Panc1 (cell line): ENCODE data around the gene HK1. TPM values are rescaled to one million over a fixed set of nuclear protein-coding genes. Genes with fewer than 3 reads are reported as not detected.

Experiments used
- ATAC-seq: fragments of 200-7000 bp; cut with Tn5 transposase; 2 replicates; pipeline ENCODE4 v1.9.1; 2020; ENCODE audit warnings: mild to moderate bottlenecking, moderate library complexity
- BruUV-seq: library from RNA; stranded (reverse); fragments of 400-500 nt; replicated peaks from 2 replicates; lab custom pipeline; 2021; lab: Mats Ljungman, UMichigan
- CTCF ChIA-PET: fragments of 300-600 bp; sonication (Branson Sonifier 250); formaldehyde crosslinking; loops from one replicate; lab custom pipeline; 2022; ENCODE audit warnings: antibody characterized with exemption; lab: Charles Lee
- POLR2A ChIA-PET: fragments of 300-600 bp; sonication (Branson Sonifier 250); formaldehyde crosslinking; loops from one replicate; lab custom pipeline; 2022; ENCODE audit warnings: antibody characterized with exemption; lab: Charles Lee
- DNase-seq: peaks from one replicate; pipeline ENCODE4 v3.0.0-alpha.2; 2010; ENCODE audit warnings: low read depth, low spot score
- H3K27ac ChIP-seq: 2 replicates; pipeline ENCODE4 v1.5.1; 2011; ENCODE audit warnings: mild to moderate bottlenecking, low read length, inconsistent platforms
- H3K27me3 ChIP-seq: fragments of 200-500 bp; sonication (Bioruptor generic); 2 replicates; pipeline ENCODE4 v1.6.0; 2014; ENCODE audit warnings: low read length, inconsistent platforms; ENCODE audit not compliant: control insufficient read depth, insufficient read depth
- H3K36me3 ChIP-seq: fragments of 200-500 bp; sonication (Bioruptor generic); 2 replicates; pipeline ENCODE4 v1.5.1; 2014; ENCODE audit warnings: inconsistent platforms, mild to moderate bottlenecking, low read length, moderate library complexity; ENCODE audit not compliant: control insufficient read depth, insufficient read depth
- H3K4me1 ChIP-seq: 2 replicates; pipeline ENCODE4 v1.5.1; 2011; ENCODE audit warnings: inconsistent platforms, mild to moderate bottlenecking, low read length, moderate library complexity; ENCODE audit not compliant: control insufficient read depth, insufficient read depth
- H3K4me3 ChIP-seq, 2 experiments: 2 replicates each; pipeline ENCODE4 v1.5.1; 2011 to 2012; ENCODE audit warnings: low read depth in 2 of 2, low read length in 2 of 2, mild to moderate bottlenecking in 2 of 2, inconsistent platforms in 1 of 2, moderate library complexity in 1 of 2
- H3K9me3 ChIP-seq: fragments of 200-500 bp; sonication (Bioruptor generic); 2 replicates; pipeline ENCODE4 v1.5.1; 2014; ENCODE audit warnings: low read depth, mild to moderate bottlenecking, inconsistent platforms, low read length, moderate library complexity; ENCODE audit not compliant: control insufficient read depth, insufficient read depth
- POLR2AphosphoS5 ChIP-seq: IDR thresholded peaks from 2 replicates; pipeline ENCODE4 v1.6.1; 2012; ENCODE audit warnings: mild to moderate bottlenecking, low read depth, low read length, moderate library complexity
- SIN3A ChIP-seq: IDR thresholded peaks from 2 replicates; pipeline ENCODE4 v1.6.1; 2012; ENCODE audit warnings: low read depth, mild to moderate bottlenecking, low read length, moderate library complexity, borderline replicate concordance; ENCODE audit not compliant: insufficient read depth
- TCF7L2 ChIP-seq: IDR thresholded peaks from 2 replicates; pipeline ENCODE4 v1.6.1; 2011; ENCODE audit warnings: mild to moderate bottlenecking, low read depth, low read length, inconsistent platforms
- in situ Hi-C: cut with HindIII; loops from 2 replicates; pipeline ENCODE4 v1.10.0; 2016; ENCODE audit warnings: low sequenced_read_pairs, low pct_unique_long_range_greater_than_20kb
- intact Hi-C: fragments of 100-400 bp; cut with micrococcal nuclease; formaldehyde crosslinking; loops from one replicate; pipeline ENCODE4 v1.10.0; 2022; ENCODE audit not compliant: unreplicated experiment
- total RNA-seq: library from RNA; stranded (reverse); gene quantifications from one replicate; pipeline ENCODE4 v1.2.1, GENCODE V29; 2021; ENCODE audit not compliant: unreplicated experiment
- TF ChIP-seq, protein P1 (sequence below): fragments of 450-650 bp; IDR thresholded peaks from 2 replicates; pipeline ENCODE4 v1.5.1; 2017; ENCODE audit warnings: mild to moderate bottlenecking
- TF ChIP-seq, protein P2 (sequence below), 2 experiments: IDR thresholded peaks; 2 replicates each; pipeline ENCODE4 v1.6.1; 2011 to 2012; ENCODE audit warnings: low read depth in 2 of 2, control low read depth in 1 of 2, low read length in 1 of 2, mild to moderate bottlenecking in 1 of 2, moderate library complexity in 1 of 2; ENCODE audit not compliant: insufficient read depth in 1 of 2

HK1 gene
- total RNA-seq, 1 experiment from 2014 or later, result 74.4 TPM

DNA sequence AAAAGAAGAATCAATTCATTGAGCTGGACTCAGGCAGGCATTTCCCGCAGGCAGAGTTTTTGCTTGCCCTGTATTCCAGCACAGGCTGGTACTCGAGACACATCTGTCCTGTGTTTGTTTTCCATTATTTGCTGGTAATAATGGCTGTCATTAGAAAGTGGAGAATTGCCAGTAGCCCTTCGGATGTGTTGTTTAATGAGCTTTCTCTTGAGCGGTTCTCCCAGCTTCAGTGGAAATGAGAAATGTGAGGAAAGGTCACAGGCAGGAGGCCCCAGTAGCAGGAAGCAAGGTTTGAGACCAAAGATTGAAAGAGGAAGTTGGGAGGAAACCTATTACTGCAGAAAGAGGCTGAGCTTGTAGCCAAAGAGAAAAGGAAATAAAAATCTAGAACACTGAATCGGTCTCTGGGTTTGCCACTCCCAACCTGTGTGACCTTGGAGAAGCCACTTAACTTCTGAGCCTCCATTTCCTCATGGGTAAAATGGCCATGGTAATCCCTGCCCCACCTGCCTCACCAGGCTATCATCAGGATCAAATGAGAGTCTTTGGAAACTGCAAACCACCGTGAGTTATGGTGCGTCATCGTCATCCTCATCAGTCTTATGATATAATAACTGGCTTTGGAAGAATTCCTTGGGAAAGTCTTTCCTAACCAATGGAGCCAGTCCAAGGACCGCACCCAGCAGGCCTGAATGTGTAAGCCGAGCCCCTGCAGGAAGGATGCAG is 70.7 kb downstream of the HK1 start:
- ATAC-seq (peak; percentile 24; the same call in 1 of the 2 replicates), DNase-seq (peak; percentile 52)
- intact Hi-C loops, result no loop called here

DNA sequence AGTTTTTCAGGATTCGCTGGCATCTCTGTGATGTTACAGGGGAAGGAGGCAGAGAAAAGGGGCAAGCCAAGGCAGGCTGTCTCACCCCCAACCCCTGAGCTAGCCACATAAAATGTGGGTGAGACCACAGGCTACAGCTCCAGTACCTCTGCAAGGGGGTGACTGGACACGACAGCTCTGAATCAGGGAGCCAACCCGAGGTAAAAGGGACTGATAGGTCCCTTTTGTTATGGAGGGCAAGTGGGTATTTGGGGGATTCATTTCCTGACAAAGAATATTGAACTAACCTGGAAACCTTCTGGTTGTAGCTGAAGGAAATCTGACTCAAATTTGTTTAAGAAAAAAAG is 71.2 kb downstream of the HK1 start:
- POLR2A ChIA-PET, result no interaction called here

More for the DNA sequence above, 70.7 kb downstream of the HK1 start:
- Histone ChIP-seq H3K4me3 (no peak overlapping the region), H3K27ac (no peak overlapping the region), H3K4me1 (no peaks in the 10 kb centered on the region), H3K9me3 (no peaks in the 10 kb centered on the region), H3K36me3 (no peaks in the 10 kb centered on the region), H3K27me3 (no peaks in the 10 kb centered on the region)
- no TSS peak for BruUV-seq
- ChIA-PET CTCF (interaction anchor here (0.7 kb wide), 1 partner anchor 687 kb away, joined by 3 read pairs; no protein-coding TSS in a partner anchor), POLR2A (no interaction called here)
- in situ Hi-C loops, result no loop called here
- TF ChIP-seq SIN3A (no peak), POLR2AphosphoS5 (no peak), TCF7L2 (no peak)
- TF ChIP-seq, protein P1, sequence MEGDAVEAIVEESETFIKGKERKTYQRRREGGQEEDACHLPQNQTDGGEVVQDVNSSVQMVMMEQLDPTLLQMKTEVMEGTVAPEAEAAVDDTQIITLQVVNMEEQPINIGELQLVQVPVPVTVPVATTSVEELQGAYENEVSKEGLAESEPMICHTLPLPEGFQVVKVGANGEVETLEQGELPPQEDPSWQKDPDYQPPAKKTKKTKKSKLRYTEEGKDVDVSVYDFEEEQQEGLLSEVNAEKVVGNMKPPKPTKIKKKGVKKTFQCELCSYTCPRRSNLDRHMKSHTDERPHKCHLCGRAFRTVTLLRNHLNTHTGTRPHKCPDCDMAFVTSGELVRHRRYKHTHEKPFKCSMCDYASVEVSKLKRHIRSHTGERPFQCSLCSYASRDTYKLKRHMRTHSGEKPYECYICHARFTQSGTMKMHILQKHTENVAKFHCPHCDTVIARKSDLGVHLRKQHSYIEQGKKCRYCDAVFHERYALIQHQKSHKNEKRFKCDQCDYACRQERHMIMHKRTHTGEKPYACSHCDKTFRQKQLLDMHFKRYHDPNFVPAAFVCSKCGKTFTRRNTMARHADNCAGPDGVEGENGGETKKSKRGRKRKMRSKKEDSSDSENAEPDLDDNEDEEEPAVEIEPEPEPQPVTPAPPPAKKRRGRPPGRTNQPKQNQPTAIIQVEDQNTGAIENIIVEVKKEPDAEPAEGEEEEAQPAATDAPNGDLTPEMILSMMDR, result no peak
- TF ChIP-seq, protein P2, sequence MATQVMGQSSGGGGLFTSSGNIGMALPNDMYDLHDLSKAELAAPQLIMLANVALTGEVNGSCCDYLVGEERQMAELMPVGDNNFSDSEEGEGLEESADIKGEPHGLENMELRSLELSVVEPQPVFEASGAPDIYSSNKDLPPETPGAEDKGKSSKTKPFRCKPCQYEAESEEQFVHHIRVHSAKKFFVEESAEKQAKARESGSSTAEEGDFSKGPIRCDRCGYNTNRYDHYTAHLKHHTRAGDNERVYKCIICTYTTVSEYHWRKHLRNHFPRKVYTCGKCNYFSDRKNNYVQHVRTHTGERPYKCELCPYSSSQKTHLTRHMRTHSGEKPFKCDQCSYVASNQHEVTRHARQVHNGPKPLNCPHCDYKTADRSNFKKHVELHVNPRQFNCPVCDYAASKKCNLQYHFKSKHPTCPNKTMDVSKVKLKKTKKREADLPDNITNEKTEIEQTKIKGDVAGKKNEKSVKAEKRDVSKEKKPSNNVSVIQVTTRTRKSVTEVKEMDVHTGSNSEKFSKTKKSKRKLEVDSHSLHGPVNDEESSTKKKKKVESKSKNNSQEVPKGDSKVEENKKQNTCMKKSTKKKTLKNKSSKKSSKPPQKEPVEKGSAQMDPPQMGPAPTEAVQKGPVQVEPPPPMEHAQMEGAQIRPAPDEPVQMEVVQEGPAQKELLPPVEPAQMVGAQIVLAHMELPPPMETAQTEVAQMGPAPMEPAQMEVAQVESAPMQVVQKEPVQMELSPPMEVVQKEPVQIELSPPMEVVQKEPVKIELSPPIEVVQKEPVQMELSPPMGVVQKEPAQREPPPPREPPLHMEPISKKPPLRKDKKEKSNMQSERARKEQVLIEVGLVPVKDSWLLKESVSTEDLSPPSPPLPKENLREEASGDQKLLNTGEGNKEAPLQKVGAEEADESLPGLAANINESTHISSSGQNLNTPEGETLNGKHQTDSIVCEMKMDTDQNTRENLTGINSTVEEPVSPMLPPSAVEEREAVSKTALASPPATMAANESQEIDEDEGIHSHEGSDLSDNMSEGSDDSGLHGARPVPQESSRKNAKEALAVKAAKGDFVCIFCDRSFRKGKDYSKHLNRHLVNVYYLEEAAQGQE (IDR thresholded peaks at IDR 0.05; ENCODE audit: insufficient read depth in 1 of 2, low read depth in 2 of 2, low read length in 1 of 2), result no peak

More for the DNA sequence above, 71.2 kb downstream of the HK1 start:
- in situ Hi-C loops (no loop called here), intact Hi-C loops (no loop called here)
- CTCF ChIA-PET, result no interaction called here
- no TSS peak for BruUV-seq
- DNase-seq (no peak), ATAC-seq (no peak)
- Histone ChIP-seq H3K27ac (no peak overlapping the region), H3K36me3 (no peaks in the 10 kb centered on the region), H3K9me3 (no peaks in the 10 kb centered on the region), H3K27me3 (no peaks in the 10 kb centered on the region), H3K4me3 (no peak overlapping the region), H3K4me1 (no peaks in the 10 kb centered on the region)
- TF ChIP-seq, protein P1, result no peak
- TF ChIP-seq POLR2AphosphoS5, result no peak
- TF ChIP-seq, protein P2 (IDR thresholded peaks at IDR 0.05; ENCODE audit: insufficient read depth in 1 of 2, low read depth in 2 of 2, low read length in 1 of 2), result no peak
- no peak for TF ChIP-seq TCF7L2
- TF ChIP-seq SIN3A, result no peak
